Stimulated activated CD4-positive, alpha-beta T cell treated with anti-CD3 and anti-CD28 coated beads, Interleukin-4, amount 100 ng/mL, for 48 hours (primary cell): ENCODE data around the gene ZNF692.
"Not testable (repeated sequence)": the region's sequence is repeated elsewhere in the genome, so short reads cannot be mapped to it uniquely, and the experiment has no call there.

Experiments used
- DNase-seq, 2 donors: peaks; one replicate each; pipeline ENCODE4 v3.0.0-alpha.2; 2020; ENCODE audit warnings: low read depth in 2 of 2

ZNF692 gene

GRCh38 chr1:248810000-248810726 lies 48.7 kb downstream of the ZNF692 start:
- no peak for DNase-seq

DNA sequence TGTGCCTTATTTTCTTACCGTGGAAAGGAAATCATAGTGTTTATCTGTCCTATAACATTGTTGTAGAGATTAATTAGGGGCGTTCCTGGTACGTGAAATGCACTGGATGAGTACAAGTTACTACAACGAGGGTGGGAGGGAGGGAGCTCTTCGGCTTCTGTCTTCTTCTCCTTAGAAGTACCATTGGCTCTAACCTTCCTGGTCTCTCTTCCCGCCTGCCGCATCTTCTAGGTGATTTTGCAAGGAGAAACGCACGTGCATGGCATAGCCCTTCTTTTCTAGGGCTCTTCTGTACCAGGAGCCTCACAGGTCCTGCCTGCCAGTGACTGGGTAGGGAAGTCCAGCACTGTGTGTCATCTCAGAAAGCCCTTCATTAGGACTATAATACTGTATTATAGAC lies 50.0 kb downstream of the ZNF692 start:
- DNase-seq, result no peak

DNA sequence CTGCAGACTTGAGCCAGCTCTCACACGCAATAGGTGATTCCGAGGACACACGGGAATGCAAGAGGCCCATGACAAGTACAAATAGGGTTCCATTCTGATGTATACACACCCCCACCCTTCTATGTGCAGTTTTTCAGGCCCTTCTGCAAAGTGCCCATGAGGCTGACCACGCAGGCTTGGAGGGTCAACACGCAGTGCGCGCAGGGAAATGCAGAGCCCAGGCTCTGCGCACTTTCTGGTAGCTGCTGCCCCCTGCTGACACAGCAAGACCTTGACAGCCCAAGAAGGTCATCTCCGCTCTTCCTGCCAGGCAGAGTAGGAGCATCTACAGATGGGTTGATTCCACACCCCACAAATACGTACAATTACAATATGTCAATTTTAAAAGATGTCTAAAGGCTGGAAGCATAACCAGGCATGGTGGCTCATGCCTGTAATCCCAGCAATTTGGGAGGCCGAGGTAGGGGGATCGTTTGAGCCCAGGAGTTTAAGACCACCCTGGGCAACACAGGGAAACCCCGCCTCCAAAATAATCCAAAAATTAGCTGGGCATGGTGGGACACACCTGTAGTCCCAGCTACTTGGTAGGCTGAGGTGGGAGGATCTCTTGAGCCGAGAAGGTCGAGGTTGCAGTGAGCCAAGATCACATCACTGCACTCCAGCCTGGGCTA lies 51.7 kb downstream of the ZNF692 start:
- peak; percentile 40 to 54 for DNase-seq

DNA sequence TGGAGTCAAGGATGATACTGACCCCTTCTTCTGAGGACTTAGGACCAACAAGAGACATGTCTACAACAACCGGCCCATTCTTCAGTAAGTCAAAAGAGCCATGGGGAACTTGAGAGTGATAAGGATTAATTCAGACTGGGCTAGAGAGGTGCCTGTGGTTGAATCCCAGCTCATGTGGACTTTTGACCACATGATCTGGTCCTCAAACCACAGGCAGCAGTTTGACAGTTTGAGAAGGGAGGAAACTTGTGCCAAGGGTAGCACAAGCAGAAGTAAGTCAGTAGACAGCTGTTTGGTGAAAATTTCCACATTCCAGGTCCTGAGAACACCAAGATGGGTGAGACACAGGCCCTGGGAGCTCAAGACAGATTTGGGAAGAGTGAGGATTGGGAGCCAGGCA lies 53.0 kb downstream of the ZNF692 start:
- DNase-seq, result no peak

DNA sequence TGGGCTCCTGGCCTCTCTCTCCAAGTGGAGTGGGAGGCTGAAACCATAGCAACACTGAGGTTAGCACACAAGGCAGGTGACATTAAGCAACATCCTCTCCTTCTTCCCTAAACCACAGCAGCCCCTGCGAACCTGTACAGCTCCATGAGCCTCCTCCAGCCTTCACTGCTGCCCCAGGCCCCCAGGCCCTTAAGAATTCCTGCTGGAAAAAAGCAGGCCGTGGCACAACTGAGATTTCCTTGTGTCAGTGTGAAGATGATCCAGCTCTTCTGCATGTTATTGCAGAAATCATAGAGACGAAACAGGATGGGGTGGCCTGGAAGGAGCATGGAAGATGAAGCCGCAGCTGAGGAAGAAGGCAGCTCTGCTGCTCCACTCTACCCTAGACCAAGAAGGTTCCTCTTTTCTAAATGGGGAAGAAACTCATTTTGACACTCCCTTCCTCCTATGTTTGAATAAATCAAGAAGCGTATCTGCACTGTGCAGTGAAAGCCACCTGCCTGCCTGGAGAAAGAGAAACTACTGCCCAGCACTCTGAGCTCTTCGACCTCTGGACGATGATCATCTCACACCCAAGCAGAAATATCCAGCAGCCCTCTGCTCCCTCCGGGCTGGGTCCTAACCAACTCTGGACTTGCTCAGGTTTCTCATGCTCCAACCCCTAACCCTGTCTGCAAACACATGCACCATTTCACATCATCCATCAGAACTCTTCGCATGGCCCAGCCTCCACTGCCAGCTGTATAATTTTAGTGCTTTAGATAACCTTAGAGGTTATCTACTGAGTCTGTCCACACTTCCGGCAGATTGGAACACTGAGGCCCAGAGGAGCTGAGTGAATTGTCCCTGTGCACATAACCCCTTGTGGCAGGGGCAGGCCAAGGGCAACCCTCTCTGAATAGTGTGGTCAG lies 53.9 kb downstream of the ZNF692 start:
- DNase-seq, result no peak

GRCh38 chr1:248803501-248803900 lies 55.4 kb downstream of the ZNF692 start:
- DNase-seq, result not testable (repeated sequence)

GRCh38 chr1:248802454-248802853 lies 56.4 kb downstream of the ZNF692 start:
- DNase-seq, result no peak

DNA sequence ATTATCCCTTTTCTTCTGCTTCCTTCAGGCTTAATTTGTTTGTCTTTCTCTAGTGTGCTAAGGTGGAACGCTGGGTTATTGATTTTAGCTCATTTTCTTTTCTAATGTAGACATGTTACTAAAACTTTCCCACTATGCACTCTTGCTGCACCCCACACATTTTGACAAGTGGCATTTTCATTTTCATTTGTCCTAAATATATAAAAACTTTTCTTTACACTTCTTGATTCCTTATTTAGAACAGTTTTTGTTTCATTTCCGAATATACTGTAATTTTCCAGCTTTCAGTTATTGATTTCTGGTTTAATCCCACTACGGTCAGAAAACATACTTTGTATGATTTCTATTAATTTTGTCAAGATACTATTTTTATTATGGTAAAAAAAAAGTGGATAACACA lies 58.4 kb downstream of the ZNF692 start:
- no peak for DNase-seq
